Activated T-helper 17 cell treated with anti-CD3 and anti-CD28 coated beads, Interleukin-2, amount 50 U/mL, for 72 hours (primary cell): Measurements from ENCODE around the gene CHST14. TPM values are rescaled to one million over a fixed set of nuclear protein-coding genes. Genes with fewer than 3 reads are reported as not detected.

Source experiments
- ATAC-seq: fragments of 150-1000 bp; cut with Tn5 transposase; replicated peaks from 2 replicates; pipeline ENCODE4 v1.10.0; 2021; ENCODE audit warnings: mild to moderate bottlenecking, moderate library complexity
- H3K27ac Mint-ChIP-seq: one replicate; pipeline ENCODE4 v1.8.0; 2022; ENCODE audit warnings: mixed read lengths
- H3K27me3 Mint-ChIP-seq: one replicate; pipeline ENCODE4 v1.8.0; 2022; ENCODE audit warnings: mixed read lengths
- H3K36me3 Mint-ChIP-seq: one replicate; pipeline ENCODE4 v1.8.0; 2022; ENCODE audit warnings: low read depth, mild to moderate bottlenecking, mixed read lengths
- H3K4me1 Mint-ChIP-seq: one replicate; pipeline ENCODE4 v1.8.0; 2022; ENCODE audit warnings: mixed read lengths
- H3K4me3 Mint-ChIP-seq: one replicate; pipeline ENCODE4 v1.8.0; 2022; ENCODE audit warnings: mild to moderate bottlenecking, mixed read lengths
- H3K9me3 Mint-ChIP-seq: one replicate; pipeline ENCODE4 v1.8.0; 2022; ENCODE audit warnings: mixed read lengths
- total RNA-seq, 2 donors: library from RNA; stranded (reverse); gene quantifications; one replicate each; pipeline ENCODE4 v1.2.3, GENCODE V29; 2022

The CHST14 gene
- total RNA-seq, 2 donors from 2014 or later: 6.0 to 12.1 TPM

- H3K4me1 Mint-ChIP-seq: no peaks in the 10 kb centered on the region
- no peaks in the 10 kb centered on the region for H3K27me3 Mint-ChIP-seq
- no peak overlapping the region for H3K27ac Mint-ChIP-seq
- H3K4me3 Mint-ChIP-seq: no peak overlapping the region
- H3K36me3 Mint-ChIP-seq: no peaks in the 10 kb centered on the region
- no peak for ATAC-seq
- H3K9me3 Mint-ChIP-seq: no peaks in the 10 kb centered on the region
Observed at GRCh38 chr15:40483919-40484318, 13.1 kb downstream of the CHST14 start.

GRCh38 chr15:40486066-40486770 lies 15.4 kb downstream of the CHST14 start:
- Mint-ChIP-seq H3K27ac (no peak overlapping the region), H3K9me3 (no peaks in the 10 kb centered on the region), H3K4me1 (no peaks in the 10 kb centered on the region), H3K36me3 (no peaks in the 10 kb centered on the region), H3K27me3 (no peaks in the 10 kb centered on the region), H3K4me3 (no peak overlapping the region)
- ATAC-seq: no peak

- H3K4me1 Mint-ChIP-seq: peaks cover 4% of the 10 kb centered on the region
- no peaks in the 10 kb centered on the region for H3K9me3 Mint-ChIP-seq
- no peak overlapping the region for H3K27ac Mint-ChIP-seq
- H3K36me3 Mint-ChIP-seq: no peaks in the 10 kb centered on the region
- ATAC-seq: no peak
- H3K4me3 Mint-ChIP-seq: no peak overlapping the region
- H3K27me3 Mint-ChIP-seq: no peaks in the 10 kb centered on the region
Observed at GRCh38 chr15:40487816-40488682, 17.3 kb downstream of the CHST14 start.

GRCh38 chr15:40489274-40490175 lies 18.7 kb downstream of the CHST14 start:
- no peaks in the 10 kb centered on the region for H3K27me3 Mint-ChIP-seq
- no peak overlapping the region for H3K4me3 Mint-ChIP-seq
- no peaks in the 10 kb centered on the region for H3K36me3 Mint-ChIP-seq
- H3K9me3 Mint-ChIP-seq: no peaks in the 10 kb centered on the region
- no peak overlapping the region for H3K27ac Mint-ChIP-seq
- peaks cover 18% of the 10 kb centered on the region for H3K4me1 Mint-ChIP-seq
- no peak for ATAC-seq

GRCh38 chr15:40493089-40493840 lies 22.5 kb downstream of the CHST14 start:
- Mint-ChIP-seq H3K4me3 (peak overlapping the region; percentile 72), H3K4me1 (peaks cover 30% of the 10 kb centered on the region), H3K9me3 (no peaks in the 10 kb centered on the region), H3K27ac (peak overlapping the region; percentile 84), H3K36me3 (no peaks in the 10 kb centered on the region), H3K27me3 (no peaks in the 10 kb centered on the region)
- ATAC-seq: peak; percentile 98

GRCh38 chr15:40495516-40495915 lies 24.7 kb downstream of the CHST14 start:
- ATAC-seq: no peak
- peaks cover 32% of the 10 kb centered on the region for H3K4me1 Mint-ChIP-seq
- H3K27me3 Mint-ChIP-seq: no peaks in the 10 kb centered on the region
- H3K27ac Mint-ChIP-seq: no peak overlapping the region
- H3K4me3 Mint-ChIP-seq: no peak overlapping the region
- H3K36me3 Mint-ChIP-seq: no peaks in the 10 kb centered on the region
- no peaks in the 10 kb centered on the region for H3K9me3 Mint-ChIP-seq

GRCh38 chr15:40498418-40498817 lies 27.6 kb downstream of the CHST14 start:
- Mint-ChIP-seq H3K9me3 (no peaks in the 10 kb centered on the region), H3K36me3 (no peaks in the 10 kb centered on the region), H3K27me3 (no peaks in the 10 kb centered on the region), H3K27ac (no peak overlapping the region), H3K4me1 (peaks cover 25% of the 10 kb centered on the region), H3K4me3 (no peak overlapping the region)
- no peak for ATAC-seq

- Mint-ChIP-seq H3K4me3 (no peak overlapping the region), H3K27ac (no peak overlapping the region), H3K36me3 (no peaks in the 10 kb centered on the region), H3K27me3 (no peaks in the 10 kb centered on the region), H3K4me1 (peaks cover 20% of the 10 kb centered on the region), H3K9me3 (no peaks in the 10 kb centered on the region)
- no peak for ATAC-seq
Observed at GRCh38 chr15:40498891-40499290, 28.1 kb downstream of the CHST14 start.

- no peak for ATAC-seq
- Mint-ChIP-seq H3K4me3 (no peak overlapping the region), H3K27me3 (no peaks in the 10 kb centered on the region), H3K36me3 (no peaks in the 10 kb centered on the region), H3K4me1 (peaks cover 10% of the 10 kb centered on the region), H3K27ac (no peak overlapping the region), H3K9me3 (no peaks in the 10 kb centered on the region)
Observed at GRCh38 chr15:40499931-40500330, 29.1 kb downstream of the CHST14 start.

- H3K4me1 Mint-ChIP-seq: peaks cover 5% of the 10 kb centered on the region
- no peak overlapping the region for H3K27ac Mint-ChIP-seq
- no peaks in the 10 kb centered on the region for H3K9me3 Mint-ChIP-seq
- peak; percentile 56 for ATAC-seq
- no peak overlapping the region for H3K4me3 Mint-ChIP-seq
- peaks cover 3% of the 10 kb centered on the region for H3K27me3 Mint-ChIP-seq
- H3K36me3 Mint-ChIP-seq: no peaks in the 10 kb centered on the region
Observed at GRCh38 chr15:40500568-40501330, 30.0 kb downstream of the CHST14 start.

GRCh38 chr15:40501487-40501886 lies 30.7 kb downstream of the CHST14 start:
- peaks cover 4% of the 10 kb centered on the region for H3K4me1 Mint-ChIP-seq
- no peak overlapping the region for H3K27ac Mint-ChIP-seq
- ATAC-seq: no peak
- H3K9me3 Mint-ChIP-seq: no peaks in the 10 kb centered on the region
- H3K4me3 Mint-ChIP-seq: no peak overlapping the region
- peaks cover 6% of the 10 kb centered on the region for H3K27me3 Mint-ChIP-seq
- no peaks in the 10 kb centered on the region for H3K36me3 Mint-ChIP-seq

GRCh38 chr15:40506964-40507571 lies 36.3 kb downstream of the CHST14 start:
- ATAC-seq: peak; percentile 87
- Mint-ChIP-seq H3K4me3 (peak overlapping the region; percentile 51), H3K9me3 (no peaks in the 10 kb centered on the region), H3K36me3 (no peaks in the 10 kb centered on the region), H3K27ac (no peak overlapping the region), H3K27me3 (peaks cover 38% of the 10 kb centered on the region), H3K4me1 (peaks cover 11% of the 10 kb centered on the region)

- ATAC-seq: no peak
- H3K9me3 Mint-ChIP-seq: no peaks in the 10 kb centered on the region
- no peak overlapping the region for H3K4me3 Mint-ChIP-seq
- no peaks in the 10 kb centered on the region for H3K36me3 Mint-ChIP-seq
- H3K27ac Mint-ChIP-seq: no peak overlapping the region
- H3K4me1 Mint-ChIP-seq: peaks cover 16% of the 10 kb centered on the region
- peaks cover 50% of the 10 kb centered on the region for H3K27me3 Mint-ChIP-seq
Observed at GRCh38 chr15:40508216-40508615, 37.4 kb downstream of the CHST14 start.
